ENCODE data around the gene CDX4. TPM values are rescaled to one million over a fixed set of nuclear protein-coding genes. Genes with fewer than 3 reads are reported as not detected.

Gene CDX4, protein sequence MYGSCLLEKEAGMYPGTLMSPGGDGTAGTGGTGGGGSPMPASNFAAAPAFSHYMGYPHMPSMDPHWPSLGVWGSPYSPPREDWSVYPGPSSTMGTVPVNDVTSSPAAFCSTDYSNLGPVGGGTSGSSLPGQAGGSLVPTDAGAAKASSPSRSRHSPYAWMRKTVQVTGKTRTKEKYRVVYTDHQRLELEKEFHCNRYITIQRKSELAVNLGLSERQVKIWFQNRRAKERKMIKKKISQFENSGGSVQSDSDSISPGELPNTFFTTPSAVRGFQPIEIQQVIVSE
- total RNA-seq = not detected

DNA sequence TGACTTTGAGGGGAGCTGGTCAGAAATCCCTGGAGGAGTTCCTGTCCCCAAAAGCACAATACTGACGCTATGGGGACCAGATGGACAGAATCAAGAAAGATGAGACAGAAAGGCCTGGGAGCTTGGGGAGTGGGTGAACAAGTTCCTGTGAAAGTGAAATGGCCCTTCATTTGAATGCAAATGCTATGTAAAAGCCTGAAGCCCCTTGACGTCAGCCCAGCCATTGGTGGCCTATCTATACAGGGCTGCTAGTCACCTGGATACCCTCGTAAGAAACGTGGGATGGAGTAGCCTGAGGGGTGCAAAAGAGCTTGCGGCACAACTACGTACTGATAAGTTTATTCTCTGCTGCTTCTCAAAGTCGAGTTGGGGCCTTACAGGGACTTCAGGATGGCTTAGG is at the start of gene CDX4:
TSS of gene CDX4 (plus strand) at position 223 of the 400 bp plus-strand sequence. CDS start 201 bp downstream, outside the sequence.
- Mint-ChIP-seq H3K27me3 (peaks cover 18% of the 10 kb centered on the region), H3K4me3 (no peak within 1 kb of the TSS), H3K4me1 (ENCODE audit: low read depth) (peaks cover 12% of the 10 kb centered on the region), H3K36me3 (no peaks in the 10 kb centered on the region), H3K27ac (no peak within 1 kb of the TSS), H3K9me3 (no peaks in the 10 kb centered on the region)
- ChIA-PET CTCF (no interaction called here), POLR2A (no interaction called here)
- intact Hi-C loops (cut with micrococcal nuclease) = no loop called here
- no peak for DNase-seq

DNA sequence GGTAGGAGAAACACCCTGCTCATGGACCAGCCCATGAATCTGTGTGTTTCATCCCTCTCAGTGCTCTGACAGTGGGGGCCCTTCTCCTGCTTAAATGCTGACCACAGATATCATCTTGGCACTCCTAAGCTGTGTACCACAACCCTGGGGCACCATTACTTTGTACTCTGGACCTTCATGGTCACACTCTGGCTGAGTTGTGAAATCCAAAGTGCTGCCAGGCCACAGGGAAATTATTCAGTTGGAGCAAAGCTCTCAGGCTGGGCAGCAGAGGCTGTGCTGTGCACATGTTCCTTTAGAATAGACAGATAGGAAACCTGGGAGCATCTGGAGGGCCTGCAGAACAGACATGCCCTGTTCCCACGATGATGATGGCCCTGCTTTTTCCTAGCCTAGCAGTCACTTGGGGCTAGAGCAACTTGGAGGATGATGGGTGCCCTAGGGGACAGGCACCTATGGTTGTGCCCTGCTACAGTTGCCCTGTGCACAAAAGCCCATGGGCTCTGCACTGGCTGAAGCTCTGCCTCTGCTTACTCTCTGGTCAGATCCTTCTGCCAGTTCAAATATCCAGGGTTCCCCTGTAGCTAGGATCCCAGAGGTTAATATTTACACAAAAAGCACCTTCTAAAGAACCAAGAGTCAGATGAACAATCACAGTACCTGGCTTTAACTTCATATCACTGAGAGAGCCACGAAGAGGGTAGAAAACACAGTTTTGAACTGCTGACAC is 48.5 kb upstream of the CDX4 start:
- ChIA-PET CTCF (no interaction called here), POLR2A (no interaction called here)
- H3K27ac Mint-ChIP-seq = no peak overlapping the region
- no peak overlapping the region for H3K4me3 Mint-ChIP-seq
- no peaks in the 10 kb centered on the region for H3K36me3 Mint-ChIP-seq
- DNase-seq = no peak
- intact Hi-C loops (cut with micrococcal nuclease) = no loop called here
- peaks cover 5% of the 10 kb centered on the region for H3K27me3 Mint-ChIP-seq
- no peaks in the 10 kb centered on the region for H3K9me3 Mint-ChIP-seq
- no peaks in the 10 kb centered on the region for H3K4me1 Mint-ChIP-seq (ENCODE audit: low read depth)

DNA sequence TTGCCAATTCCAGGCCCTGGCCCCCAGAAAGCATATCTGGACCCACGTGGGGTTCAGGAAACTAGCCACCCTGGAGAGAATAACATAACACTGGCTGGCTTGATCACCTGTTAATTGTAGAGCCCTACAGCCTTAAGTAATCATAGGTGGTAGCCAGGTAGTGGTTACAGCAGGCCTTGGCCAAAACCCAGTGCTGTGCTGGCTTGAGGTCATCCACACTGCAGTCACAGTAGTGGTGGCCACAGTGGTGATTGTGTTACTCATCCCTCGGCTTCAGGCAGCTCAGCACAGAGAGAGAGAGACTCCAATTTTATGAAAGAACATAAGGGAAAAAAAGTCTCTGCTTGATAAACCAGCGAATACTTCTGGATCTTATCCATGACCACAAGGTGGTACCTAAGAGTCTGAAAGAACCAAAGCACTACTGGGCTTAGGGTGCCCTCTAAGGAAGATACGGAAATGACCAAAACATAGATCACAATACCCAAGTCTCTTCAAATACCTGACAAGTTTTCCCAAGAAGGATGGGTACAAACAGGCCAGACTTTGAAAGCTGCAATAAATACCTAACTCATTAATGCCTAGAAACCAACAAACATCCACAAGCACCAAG is 46.6 kb upstream of the CDX4 start:
- H3K27me3 Mint-ChIP-seq = peaks cover 5% of the 10 kb centered on the region
- intact Hi-C loops (cut with micrococcal nuclease) = no loop called here
- H3K36me3 Mint-ChIP-seq = no peaks in the 10 kb centered on the region
- ChIA-PET CTCF (no interaction called here), POLR2A (no interaction called here)
- no peaks in the 10 kb centered on the region for H3K4me1 Mint-ChIP-seq (ENCODE audit: low read depth)
- H3K27ac Mint-ChIP-seq = no peak overlapping the region
- H3K4me3 Mint-ChIP-seq = no peak overlapping the region
- no peaks in the 10 kb centered on the region for H3K9me3 Mint-ChIP-seq
- DNase-seq = no peak

DNA sequence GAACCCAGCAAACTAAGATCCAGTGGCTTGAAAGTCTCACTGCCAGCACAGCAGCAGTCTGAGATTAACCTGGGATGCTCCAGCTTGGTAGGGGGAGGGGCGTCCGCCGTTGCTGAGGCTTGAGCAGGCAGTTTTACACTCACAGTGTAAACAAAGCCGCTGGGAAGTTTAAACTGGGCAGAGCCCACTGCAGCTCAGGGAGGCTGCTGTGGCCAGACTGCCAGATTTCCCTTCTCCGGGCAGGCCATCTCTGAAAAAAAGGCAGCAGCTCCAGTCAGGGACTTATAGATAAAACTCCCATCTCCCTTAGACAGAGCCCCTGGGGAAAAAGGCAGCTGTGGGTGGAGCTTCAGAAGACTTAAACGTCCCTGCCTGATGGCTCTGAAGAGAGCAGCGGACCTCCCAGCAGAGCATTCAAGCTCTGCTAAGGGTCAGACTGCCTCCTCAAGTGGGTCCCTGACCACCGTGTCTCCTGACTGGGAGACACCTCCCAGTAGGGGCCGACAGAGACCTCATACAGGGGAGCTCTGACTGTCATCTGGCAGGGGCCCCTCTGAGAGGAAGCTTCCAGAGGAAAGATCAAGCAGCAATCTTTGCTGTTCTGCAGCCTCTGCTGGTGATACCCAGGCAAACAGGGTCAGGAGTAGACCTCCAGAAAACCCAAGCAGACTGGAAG is 45.1 kb upstream of the CDX4 start:
- intact Hi-C loops (cut with micrococcal nuclease) = no loop called here
- Mint-ChIP-seq H3K4me3 (no peak overlapping the region), H3K27ac (no peak overlapping the region)

DNA sequence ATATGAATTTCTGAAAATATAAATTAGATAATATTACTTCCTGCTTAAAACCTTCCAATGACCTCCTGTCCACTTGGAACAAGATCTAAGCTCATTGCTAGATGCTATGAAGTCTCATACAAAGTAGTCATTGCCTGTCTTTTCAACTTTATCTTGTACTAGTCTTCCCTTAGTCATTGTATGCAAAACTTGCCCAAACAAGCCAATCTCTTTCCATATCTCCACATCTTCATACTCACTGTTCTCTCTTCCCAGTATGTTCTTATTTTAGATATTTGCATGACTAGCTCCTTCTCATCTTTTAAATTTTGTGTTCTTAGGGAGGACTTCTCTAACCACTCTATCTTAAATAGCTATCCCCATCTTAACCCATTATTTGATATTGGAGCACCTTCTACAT is 33.9 kb upstream of the CDX4 start:
- Mint-ChIP-seq H3K27ac (no peak overlapping the region), H3K4me3 (no peak overlapping the region), H3K4me1 (ENCODE audit: low read depth) (no peaks in the 10 kb centered on the region), H3K9me3 (peaks cover 12% of the 10 kb centered on the region), H3K27me3 (no peaks in the 10 kb centered on the region), H3K36me3 (no peaks in the 10 kb centered on the region)
- intact Hi-C loops (cut with micrococcal nuclease) = no loop called here
- POLR2A ChIA-PET = no interaction called here
- no peak for DNase-seq
- CTCF ChIA-PET = no interaction called here

More for the DNA sequence above, 45.1 kb upstream of the CDX4 start:
- no peaks in the 10 kb centered on the region for H3K4me1 Mint-ChIP-seq (ENCODE audit: low read depth)
- ChIA-PET POLR2A (no interaction called here), CTCF (no interaction called here)
- H3K9me3 Mint-ChIP-seq = no peaks in the 10 kb centered on the region
- DNase-seq = no peak
- H3K27me3 Mint-ChIP-seq = peaks cover 5% of the 10 kb centered on the region
- no peaks in the 10 kb centered on the region for H3K36me3 Mint-ChIP-seq

DNA sequence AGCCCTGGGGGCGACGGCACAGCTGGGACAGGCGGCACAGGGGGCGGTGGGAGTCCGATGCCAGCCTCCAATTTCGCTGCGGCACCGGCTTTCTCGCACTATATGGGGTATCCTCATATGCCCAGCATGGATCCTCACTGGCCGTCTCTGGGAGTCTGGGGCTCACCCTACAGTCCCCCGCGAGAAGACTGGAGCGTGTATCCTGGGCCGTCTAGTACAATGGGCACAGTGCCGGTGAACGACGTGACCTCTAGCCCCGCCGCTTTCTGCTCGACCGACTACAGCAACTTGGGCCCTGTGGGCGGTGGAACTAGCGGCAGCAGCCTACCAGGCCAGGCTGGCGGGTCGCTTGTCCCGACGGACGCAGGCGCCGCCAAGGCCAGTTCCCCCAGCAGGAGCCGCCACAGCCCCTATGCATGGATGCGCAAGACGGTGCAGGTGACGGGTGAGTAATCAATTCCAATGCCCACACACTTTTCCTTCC is 500 bp downstream of the CDX4 start:
- POLR2A ChIA-PET = no interaction called here
- H3K4me1 Mint-ChIP-seq (ENCODE audit: low read depth) = peaks cover 12% of the 10 kb centered on the region
- H3K4me3 Mint-ChIP-seq = no peak overlapping the region
- H3K36me3 Mint-ChIP-seq = no peaks in the 10 kb centered on the region
- intact Hi-C loops (cut with micrococcal nuclease) = no loop called here
- H3K9me3 Mint-ChIP-seq = no peaks in the 10 kb centered on the region
- no peak overlapping the region for H3K27ac Mint-ChIP-seq
- DNase-seq = peak; percentile 9
- CTCF ChIA-PET = no interaction called here
- H3K27me3 Mint-ChIP-seq = peaks cover 18% of the 10 kb centered on the region

DNA sequence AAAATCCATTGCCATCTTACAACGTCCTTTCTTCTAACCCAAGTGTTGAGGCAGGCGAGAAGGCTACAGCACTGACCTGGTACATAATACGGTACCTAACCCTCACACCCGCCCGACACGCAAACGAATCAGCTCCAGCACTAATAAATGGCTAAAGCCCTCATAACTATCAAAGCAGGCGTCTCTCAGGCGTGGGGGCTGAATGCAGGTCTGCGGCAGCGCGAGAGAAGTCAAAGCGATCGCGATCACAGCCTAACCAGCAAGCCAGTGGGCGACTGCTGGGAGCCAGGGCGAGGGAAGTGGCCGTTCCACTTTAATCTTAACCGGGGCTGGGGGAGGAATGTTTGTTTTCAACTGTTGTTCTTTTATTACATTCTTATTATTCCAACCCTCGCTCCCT is 1.5 kb downstream of the CDX4 start:
- no peak overlapping the region for H3K4me3 Mint-ChIP-seq
- intact Hi-C loops (cut with micrococcal nuclease) = no loop called here

DNA sequence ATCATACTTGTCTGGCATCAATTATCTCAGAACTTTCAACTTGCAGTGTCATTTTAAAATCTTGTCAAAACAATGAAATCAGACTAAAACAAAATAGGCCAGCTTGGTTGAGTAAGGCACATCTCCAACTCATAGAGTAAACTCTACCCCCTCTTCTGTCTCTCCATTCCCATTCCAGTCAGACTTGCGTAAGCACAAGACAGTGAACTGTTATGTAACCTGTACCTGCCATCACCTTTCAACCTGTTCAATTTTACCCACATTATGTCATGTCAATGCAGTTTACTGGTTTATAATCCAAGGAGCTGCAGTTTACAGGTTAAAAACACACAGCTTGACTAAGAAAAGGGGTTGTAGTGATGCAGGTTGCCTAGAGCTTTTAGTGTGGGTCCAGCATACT is 8.3 kb downstream of the CDX4 start:
- intact Hi-C loops (cut with micrococcal nuclease) = no loop called here
- H3K27me3 Mint-ChIP-seq = peaks cover 3% of the 10 kb centered on the region
- H3K9me3 Mint-ChIP-seq = no peaks in the 10 kb centered on the region
- H3K27ac Mint-ChIP-seq = no peak overlapping the region
- DNase-seq = no peak
- ChIA-PET CTCF (no interaction called here), POLR2A (no interaction called here)
- no peak overlapping the region for H3K4me3 Mint-ChIP-seq
- no peaks in the 10 kb centered on the region for H3K36me3 Mint-ChIP-seq
- no peaks in the 10 kb centered on the region for H3K4me1 Mint-ChIP-seq (ENCODE audit: low read depth)

More for the DNA sequence above, 1.5 kb downstream of the CDX4 start:
- no peak for DNase-seq
- CTCF ChIA-PET = no interaction called here
- Mint-ChIP-seq H3K4me1 (ENCODE audit: low read depth) (peaks cover 12% of the 10 kb centered on the region), H3K9me3 (no peaks in the 10 kb centered on the region), H3K27ac (no peak overlapping the region), H3K27me3 (peaks cover 18% of the 10 kb centered on the region), H3K36me3 (no peaks in the 10 kb centered on the region)
- POLR2A ChIA-PET = no interaction called here

DNA sequence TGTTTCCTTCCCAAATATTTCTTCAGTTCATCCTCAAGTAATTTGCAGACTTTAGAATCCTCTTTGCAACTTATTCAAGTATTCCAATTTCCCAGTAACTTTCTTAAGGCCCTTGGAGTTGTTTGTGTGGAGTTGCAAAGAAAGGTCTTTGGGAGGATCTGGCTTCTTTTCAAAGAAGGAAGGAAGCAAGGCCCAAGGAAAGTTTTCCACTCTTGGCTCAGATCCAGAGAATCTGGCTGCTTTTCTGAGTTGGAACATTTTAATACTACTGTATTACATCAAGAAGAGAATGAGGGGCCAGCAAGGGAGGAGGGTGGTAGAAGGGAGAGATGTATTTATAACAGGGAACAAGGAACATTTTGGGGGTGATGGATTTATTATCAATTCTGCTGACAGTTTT is 10.5 kb downstream of the CDX4 start:
- H3K27ac Mint-ChIP-seq = no peak overlapping the region
- no peak overlapping the region for H3K4me3 Mint-ChIP-seq
- no peak for DNase-seq
- intact Hi-C loops (cut with micrococcal nuclease) = no loop called here
- H3K36me3 Mint-ChIP-seq = no peaks in the 10 kb centered on the region
- no peaks in the 10 kb centered on the region for H3K27me3 Mint-ChIP-seq
- H3K9me3 Mint-ChIP-seq = no peaks in the 10 kb centered on the region
- ChIA-PET CTCF (no interaction called here), POLR2A (no interaction called here)
- H3K4me1 Mint-ChIP-seq (ENCODE audit: low read depth) = no peaks in the 10 kb centered on the region

DNA sequence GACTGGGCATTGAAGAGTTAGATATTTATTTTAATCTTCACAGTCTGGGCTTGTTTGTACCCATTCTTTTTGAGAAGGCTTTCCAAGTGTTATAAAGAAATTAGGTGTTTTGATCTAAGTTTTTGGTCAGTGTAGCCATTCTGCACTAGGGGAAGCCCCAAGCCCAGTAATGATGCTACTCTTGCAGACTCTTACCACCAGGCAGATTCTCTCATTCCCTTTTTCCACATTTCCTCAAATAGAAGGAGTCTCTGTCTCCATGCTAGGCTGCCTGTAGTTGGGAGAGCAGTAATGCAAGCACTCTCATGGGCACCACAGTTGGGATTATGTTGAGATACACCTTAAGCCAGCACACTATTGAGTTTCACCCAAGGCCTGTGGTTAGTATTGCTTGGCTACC is 21.5 kb downstream of the CDX4 start:
- intact Hi-C loops (cut with micrococcal nuclease) = no loop called here
- Mint-ChIP-seq H3K27me3 (no peaks in the 10 kb centered on the region), H3K4me3 (no peak overlapping the region), H3K9me3 (no peaks in the 10 kb centered on the region), H3K4me1 (ENCODE audit: low read depth) (no peaks in the 10 kb centered on the region), H3K36me3 (no peaks in the 10 kb centered on the region), H3K27ac (no peak overlapping the region)
- ChIA-PET CTCF (no interaction called here), POLR2A (no interaction called here)
- DNase-seq = no peak

DNA sequence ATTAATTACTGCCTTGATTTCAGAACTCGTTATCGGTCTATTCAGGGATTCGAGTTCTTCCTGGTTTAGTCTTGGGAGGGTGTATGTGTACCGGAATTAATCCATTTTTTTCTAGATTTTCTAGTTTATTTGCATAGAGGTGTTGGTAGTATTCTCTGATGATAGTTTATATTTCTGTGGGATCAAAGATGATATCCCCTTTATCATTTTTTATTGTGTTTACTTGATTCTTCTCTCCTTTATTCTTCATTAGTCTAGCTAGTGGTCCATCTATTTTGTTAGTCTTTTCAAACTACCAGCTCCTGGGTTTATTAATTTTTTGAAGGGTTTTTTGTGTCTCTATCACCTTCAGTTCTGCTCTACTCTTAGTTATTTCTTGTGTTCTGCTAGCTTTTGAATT is 32.1 kb downstream of the CDX4 start:
- no peaks in the 10 kb centered on the region for H3K36me3 Mint-ChIP-seq
- peaks cover 5% of the 10 kb centered on the region for H3K9me3 Mint-ChIP-seq
- H3K27ac Mint-ChIP-seq = no peak overlapping the region
- ChIA-PET POLR2A (no interaction called here), CTCF (no interaction called here)
- peaks cover 1% of the 10 kb centered on the region for H3K27me3 Mint-ChIP-seq
- no peaks in the 10 kb centered on the region for H3K4me1 Mint-ChIP-seq (ENCODE audit: low read depth)
- intact Hi-C loops (cut with micrococcal nuclease) = no loop called here
- H3K4me3 Mint-ChIP-seq = no peak overlapping the region
- no peak for DNase-seq

DNA sequence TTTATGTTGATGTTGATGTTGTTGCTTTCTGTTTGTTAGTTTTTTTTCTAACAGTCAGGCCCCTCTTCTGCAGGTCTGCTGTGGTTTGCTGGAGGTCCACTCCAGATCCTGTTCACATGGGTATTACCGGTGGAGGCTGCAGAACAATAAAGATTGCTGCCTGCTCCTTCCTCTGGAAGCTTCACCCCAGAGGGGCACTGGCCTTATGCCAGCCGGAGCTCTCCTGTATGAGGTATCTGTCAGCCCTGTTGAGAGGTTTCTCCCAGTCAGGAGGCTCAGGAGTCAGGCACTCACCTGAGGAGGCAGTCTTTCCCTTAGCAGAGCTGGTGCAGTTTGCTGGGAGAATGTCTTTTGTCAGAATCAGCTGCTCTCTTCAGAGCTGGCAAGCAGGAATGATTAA is 34.7 kb downstream of the CDX4 start:
- Mint-ChIP-seq H3K9me3 (peaks cover 5% of the 10 kb centered on the region), H3K27ac (no peak overlapping the region), H3K4me3 (no peak overlapping the region), H3K27me3 (peaks cover 1% of the 10 kb centered on the region), H3K36me3 (no peaks in the 10 kb centered on the region), H3K4me1 (ENCODE audit: low read depth) (no peaks in the 10 kb centered on the region)
- no peak for DNase-seq
- intact Hi-C loops (cut with micrococcal nuclease) = no loop called here
- CTCF ChIA-PET = no interaction called here
- POLR2A ChIA-PET = no interaction called here

Data from activated CD4-positive, alpha-beta memory T cell treated with anti-CD3 and anti-CD28 coated beads for 36 hours (primary cell).